ENCODE data around the gene PEX16.

GRCh38 chr11:45904309-45904915, 13.3 kb downstream of the PEX16 start:
- no peak for TF ChIP-seq CTCF (IDR thresholded peaks at IDR 0.05; ENCODE audit: poor library complexity)
- no peak for TF ChIP-seq EZH2 (IDR thresholded peaks at IDR 0.05; ENCODE audit: borderline replicate concordance)
